ENCODE data around the gene CBFA2T2.
"Not testable (repeated sequence)": the region's sequence is repeated elsewhere in the genome, so short reads cannot be mapped to it uniquely, and the experiment has no call there.

The CBFA2T2 gene

DNA sequence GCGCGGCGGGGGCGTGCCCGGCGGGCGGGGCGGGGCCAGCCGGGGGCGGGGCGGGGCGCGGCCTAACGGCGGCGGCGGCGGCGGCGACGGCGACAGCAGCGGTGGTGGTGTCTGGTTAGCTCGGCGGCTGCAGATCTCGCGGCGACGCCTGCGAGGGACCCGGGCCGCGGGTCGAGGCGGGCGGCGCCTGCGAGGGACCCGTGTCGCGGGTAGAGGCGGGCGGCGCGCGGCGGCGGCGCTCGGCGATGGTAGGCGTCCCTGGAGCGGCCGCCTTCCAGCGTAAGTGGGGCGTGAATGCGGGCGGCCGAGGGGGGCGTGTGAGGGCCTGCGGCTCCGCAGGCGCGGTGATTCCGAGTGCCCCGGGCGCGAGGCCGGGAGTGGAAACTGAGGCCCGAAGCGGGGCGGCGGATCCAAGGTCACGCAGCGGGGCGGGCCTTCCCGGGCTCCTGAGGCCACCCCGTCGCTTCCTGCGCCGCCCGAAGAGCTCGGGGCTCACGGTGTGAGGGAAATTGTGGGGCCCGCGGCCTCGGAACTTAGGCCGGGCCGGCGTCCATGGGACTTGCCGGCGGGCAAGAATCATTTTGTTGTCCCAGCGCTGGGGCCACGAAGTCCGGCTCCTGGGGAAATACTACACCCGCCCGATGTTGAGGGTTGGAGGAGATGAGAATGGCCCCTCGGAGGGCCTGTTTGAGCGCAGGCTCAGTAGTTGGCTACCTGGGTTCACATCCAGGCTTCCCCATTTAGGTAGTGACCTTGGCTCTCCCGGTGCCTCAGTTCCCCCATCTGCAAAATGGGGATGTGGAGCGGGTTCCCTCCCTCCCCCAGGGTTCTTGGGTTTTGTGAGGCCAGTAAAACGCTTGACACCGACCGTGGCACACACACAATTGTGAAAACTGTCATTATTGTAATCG lies at the start of gene CBFA2T2:
Gene CBFA2T2 (plus strand): TSS at position 74 of the 911 bp plus-strand sequence. CDS start 172 bp downstream, at position 246.
- peak; percentile 65 for DNase-seq (ENCODE audit: low read depth)

DNA sequence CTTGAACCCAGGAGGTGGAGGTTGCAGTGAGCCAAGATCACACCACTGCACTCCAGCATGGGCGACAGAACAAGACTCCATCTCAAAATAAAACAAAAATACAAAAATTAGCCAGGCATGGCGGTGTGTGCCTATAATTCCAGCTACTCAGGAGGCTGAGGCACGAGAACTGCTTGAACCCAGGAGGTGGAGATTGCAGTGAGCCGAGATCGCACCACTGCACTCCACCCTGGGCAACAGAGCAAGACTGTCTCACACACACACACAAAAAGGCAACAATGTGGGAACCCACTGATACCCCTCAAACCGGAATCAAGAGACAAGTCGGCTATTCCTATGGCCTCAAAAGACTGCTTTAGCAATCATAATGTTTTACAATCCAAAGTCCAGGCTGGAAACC lies 49.3 kb upstream of the CBFA2T2 start:
- DNase-seq (ENCODE audit: low read depth), result not testable (repeated sequence)

DNA sequence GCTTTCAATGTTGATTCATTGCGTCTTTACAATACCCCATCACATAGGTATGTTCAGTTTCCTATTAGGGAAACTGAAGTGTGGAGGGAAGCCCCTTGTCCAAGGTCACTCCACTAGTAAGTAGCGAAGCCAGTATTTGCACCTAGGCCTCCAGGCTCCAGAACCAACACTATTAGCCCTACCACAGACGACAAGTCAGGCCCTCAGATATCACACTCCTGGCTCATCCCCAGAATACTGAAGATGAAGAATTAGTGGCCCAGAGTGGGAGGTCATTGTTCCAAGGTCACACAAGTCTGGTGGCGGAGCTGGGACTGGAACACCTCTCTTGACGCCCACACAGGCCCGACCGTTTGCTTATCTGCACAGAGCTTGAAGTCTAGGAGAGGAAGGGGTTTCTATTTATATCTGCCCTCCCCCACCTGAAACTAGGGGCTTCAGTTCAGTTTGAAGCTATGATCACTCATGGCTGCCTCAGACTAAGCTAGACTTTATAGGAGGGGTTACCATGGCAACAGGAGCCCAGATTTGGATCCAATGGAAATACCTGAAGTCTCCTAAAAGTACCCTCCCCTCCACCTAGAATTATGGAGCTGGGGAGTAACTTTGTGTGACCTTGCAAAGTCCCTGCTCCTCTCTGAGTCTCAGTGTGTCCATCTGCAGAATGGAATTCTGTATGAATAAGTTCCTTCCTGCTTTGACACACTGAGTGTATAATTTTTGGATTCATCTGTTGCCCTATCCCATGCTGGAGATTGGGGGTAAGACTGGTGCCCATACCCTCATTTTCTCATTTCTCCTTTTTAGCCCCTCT lies 48.5 kb upstream of the CBFA2T2 start:
- DNase-seq (ENCODE audit: low read depth), result no peak

DNA sequence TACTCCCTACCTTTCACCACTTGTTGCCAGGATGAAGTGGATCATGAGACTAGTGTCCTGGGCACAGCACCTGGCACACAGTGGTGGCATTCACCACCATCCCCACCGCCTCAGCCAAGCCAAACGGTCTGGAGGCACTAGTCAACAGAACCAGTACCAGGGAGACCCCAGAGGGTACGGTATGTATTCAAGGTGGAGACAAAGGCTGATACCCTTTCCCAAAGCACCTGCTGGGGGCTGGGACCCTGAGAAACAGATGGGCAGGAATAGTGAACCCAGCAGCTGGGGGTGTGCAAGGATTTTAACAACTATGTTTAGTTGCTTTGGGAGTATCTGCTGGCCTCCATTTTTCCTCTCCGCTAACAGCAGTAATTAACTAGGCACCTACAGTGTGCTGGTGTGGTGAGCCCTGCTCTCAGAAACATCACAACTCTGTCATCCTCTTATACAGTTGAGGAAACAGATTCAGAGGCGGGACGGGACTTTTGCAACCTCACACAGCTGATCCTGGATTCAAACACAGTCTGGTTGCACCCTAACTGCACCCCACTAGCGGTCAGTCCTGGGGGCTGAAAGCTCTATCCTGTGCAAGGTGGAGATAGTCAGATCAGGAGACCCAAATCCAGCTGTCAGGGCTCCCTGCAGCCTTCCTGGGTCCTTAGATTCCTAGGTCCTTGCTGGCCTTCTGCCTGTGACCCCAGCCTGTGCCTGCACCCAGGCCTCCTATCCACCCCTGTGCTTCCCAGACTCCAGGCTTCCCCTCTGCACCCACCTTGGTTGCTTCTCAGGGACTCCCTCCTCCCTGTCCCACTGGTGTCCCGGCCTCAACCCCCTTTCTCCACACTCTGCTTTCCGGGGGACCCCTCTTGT lies 47.5 kb upstream of the CBFA2T2 start:
- DNase-seq (ENCODE audit: low read depth), result no peak

DNA sequence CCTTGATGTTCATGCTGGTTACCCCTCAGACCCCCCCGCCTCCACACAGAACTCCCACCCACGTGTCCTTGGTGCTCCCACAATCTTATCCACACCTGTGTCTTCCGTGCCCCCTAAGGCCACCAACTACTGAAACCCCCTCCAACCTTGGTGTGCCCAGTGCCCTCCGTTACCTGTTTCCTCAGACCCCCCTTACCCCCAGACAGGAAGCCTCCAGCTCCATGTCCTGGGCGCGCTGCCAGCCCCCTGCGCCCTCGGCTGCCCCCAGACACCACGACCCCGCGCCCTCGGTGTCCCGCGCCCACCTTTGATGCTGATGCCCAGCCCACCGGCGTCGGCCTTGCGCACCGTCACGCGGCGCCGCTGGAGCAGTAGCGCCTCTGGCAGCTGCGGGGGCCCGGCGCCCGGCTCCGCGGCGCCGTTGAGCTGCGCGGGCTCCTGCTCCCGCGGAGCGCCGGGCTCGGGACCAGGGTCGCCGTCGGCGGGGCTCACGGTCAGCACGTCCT lies 46.8 kb upstream of the CBFA2T2 start:
- DNase-seq (ENCODE audit: low read depth), result no peak

DNA sequence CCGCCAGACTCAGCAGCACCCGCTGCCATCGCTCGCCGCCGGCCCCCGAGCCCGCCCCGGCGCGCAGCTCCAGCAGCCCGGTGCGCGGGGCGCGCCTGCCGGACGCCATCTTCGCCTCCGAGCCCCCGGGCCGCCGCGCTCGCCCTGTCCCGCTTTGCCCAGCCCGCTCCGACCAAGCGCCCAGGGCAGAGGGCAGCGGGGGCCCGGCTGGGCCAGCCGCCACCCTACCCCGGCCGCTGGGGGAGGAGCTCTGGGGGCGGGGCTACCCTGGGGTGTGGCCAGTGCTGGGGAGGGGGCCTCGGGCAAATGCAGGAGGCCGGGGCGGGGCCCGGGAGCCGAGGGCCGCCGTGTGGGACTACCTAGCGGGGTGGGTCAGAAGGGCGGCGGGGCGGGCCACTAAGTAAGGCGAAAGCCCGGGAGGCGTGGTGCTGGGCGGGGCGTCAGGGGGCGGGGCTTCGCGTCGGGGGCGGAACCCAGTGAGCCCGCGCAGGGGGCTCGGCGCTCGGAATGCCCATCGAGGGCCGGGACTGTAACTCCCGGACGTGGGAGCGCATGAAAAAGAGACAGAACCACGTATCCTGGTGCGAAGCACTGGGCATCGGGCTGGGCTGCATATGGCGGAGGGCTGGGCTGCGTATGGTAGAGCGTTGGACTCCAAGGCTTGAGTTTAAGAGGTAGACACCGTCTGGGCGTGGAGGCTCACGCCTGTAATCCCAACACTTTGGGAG lies 46.2 kb upstream of the CBFA2T2 start, which contains the start of gene SNTA1:
Gene SNTA1 (minus strand): TSS at position 252 of the 728 bp plus-strand sequence. CDS start 143 bp downstream, at position 109.
- DNase-seq (ENCODE audit: low read depth), result peak; percentile 79

DNA sequence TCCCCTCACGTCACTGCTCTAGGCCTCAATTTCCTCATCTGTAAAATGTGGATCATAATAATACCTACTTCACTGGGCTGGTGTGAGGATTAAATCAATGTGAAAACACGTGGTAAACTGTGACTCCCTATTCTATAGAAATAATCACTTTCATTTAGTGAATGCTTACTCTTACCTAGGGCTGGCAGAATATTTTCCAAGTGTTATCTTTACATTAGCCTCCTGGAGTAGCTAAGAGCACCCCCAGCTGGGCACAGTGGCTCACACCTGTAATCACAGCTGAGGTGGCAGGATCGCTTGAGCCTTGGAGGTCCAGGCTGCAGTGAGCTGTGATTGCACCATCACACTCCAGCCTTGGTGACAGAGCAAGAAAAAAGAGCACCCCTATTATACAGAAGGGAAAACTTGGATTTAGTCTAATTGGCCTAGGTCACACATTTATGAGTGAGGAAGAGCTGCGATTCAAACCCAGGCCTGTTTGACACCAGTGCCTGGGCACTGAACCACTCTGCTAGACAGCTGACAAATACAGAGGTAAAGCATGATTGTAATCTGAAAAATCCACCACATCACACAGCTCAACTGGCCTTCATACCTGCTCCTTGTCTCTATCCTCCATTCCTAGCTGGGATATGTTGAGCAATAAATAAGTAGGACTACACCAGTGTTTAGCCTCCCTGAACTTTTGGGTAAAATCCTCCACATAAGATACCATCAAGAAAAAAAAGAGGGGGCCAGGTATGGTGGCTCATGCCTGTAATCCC lies 44.9 kb upstream of the CBFA2T2 start:
- DNase-seq (ENCODE audit: low read depth), result no peak

DNA sequence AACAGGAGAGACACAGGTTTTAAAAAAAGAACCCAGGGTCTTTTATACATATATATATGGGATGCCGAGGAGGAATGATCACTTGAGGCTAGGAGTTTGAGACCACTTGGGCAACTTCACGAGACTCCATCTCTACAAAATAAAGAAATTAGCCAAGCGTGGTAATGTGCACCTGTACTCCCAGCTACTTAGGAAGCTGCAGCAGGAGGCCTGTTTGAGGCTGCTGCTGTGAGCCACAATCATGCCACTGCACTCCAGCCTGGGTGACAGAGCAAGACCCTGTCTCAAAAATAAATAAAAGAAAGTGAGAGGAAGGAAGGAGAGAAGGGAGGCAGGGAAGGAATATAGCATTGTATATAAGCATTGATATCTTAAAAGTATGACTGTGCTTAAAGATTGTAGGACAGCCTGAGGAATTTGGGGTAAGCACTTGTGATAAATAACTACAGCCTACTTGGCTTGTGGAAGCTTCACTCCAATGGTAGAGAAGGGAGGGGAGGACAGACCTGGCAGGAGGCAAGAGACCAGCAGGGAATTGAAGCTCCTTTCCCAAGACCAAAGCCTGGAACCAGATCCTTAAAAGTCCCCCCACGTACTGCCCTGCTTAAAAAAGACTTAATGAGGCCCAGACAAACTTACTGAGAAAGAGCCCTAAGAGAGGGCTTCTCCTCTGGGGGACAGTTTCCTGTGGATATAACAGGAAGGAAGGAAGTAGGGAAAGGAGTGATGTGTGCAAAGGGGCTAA lies 43.8 kb upstream of the CBFA2T2 start:
- DNase-seq (ENCODE audit: low read depth), result no peak

DNA sequence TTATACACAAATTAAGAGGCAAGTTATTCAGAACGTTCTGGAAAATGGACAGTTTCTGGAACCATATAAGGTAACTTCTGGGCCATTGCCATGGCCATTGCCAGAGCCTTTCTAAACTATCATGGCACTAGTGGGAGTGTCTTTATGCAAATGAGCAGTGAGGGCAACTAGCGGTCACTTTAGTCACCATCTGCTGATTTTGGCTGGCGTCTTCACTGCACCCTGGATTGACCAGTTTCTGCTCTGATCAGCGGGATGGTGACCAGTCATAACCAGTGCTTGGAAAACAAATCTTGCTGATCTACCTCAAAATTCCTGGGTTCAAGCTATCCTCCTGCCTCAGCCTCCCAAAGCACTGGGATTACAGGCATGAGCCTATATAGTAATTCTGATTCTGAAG lies 39.0 kb upstream of the CBFA2T2 start:
- no peak for DNase-seq (ENCODE audit: low read depth)

DNA sequence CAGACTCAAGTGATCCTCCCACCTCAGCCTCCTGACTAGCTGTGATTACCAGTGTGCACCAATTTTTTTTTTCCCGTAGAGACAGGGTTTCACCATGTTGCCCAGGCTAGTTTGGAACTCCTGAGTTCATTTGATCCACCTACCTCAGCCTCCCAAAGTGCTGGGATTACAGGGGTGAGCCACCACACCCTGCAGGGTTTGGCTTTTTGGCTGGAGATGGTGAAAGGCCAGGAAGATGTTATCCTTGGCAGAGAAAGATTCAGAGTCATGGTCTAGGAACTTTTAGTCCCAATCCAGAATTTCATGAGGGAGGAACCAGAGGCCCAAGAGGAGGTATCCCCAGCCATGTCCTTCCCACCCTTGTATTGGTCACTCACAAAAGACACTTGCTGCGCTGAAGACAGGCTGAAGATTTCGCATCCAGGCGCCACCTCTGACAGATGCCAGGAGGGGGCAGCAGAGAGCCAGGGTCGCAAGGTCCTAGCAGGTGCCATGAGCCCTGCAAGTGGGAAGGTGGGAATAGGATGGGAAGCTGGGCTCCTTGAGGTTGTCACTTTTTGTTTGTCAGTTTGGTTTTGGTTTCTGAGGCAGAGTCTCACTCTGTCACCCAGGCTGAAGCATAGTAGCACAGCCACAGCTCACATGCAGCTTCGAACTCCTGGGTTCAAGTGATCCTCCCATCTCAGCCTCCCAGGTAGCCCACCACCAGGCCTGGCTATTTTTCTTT lies 32.8 kb upstream of the CBFA2T2 start:
- peak; percentile 62 for DNase-seq (ENCODE audit: low read depth)

DNA sequence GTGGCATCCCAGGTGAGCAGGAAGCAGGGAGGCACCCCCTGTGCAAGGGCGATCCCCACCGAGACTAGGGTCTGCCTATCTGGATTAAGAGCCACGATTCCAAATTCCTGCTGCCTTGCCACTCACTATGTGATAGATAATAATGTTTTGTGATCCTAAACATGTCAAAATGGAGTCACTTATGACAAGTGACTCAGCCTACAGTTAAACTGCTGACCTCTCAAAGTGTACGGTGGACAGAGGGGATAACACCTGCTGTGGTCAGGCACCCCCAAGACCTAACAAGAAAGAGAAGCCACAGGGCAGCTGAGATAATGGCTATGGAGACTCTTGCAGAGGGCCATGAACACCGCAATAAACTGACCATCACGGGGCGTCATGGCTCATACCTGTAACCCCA lies 30.3 kb upstream of the CBFA2T2 start:
- DNase-seq (ENCODE audit: low read depth), result no peak

DNA sequence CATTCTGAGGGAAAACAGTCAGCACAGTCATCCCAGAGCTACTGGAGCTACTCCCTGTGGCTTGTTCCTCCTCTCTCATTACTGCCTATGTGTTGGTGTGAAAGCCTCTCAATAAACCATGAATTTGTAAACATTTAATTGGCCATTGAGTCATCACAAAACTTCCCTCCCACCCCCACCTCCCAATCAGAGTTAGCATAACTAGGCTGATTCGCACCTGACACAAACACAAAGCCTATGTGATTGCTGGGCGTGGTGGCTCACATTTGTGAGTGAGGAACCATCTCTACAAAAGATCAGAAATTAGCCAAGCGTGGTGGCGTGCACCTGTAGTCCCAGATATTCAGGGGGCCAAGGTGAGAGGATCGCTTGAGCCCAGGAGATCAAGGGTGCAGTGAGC lies 29.2 kb upstream of the CBFA2T2 start:
- no peak for DNase-seq (ENCODE audit: low read depth)

DNA sequence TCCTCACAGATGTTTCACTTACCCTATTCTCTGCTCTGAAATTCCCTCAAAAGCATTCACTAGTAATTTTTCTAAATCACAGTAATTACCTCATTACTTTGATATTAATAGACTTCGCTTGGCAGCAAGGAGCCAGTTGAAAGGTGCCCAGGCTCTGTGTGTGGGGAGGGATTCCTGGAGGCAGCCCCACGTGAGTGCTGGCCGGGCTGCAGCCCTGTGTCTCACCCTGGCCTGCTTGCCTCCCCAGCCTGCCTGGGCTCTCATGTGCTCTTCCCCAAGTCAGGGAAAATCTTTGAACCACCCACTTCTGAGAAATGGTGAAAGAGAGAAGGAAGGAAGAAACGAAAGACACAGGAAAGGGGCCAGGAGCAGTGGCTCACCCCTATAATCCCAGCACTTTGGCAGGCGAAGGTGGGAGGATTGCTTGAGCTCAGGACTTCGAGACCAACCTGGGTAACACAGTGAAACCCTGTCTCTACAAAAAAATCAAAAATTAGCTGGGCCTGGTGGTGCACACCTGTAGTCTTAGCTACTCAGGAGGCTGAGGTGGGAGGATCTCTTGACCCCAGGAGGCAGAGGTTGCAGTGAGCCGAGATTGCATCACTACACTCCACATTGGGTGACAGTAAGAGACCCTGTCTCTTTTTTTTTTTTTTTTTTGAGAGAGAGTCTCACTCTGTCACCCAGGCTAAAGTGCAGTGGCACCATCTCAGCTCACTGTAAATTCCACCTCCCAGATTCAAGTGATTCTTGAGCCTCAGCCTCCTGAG lies 26.4 kb upstream of the CBFA2T2 start:
- no peak for DNase-seq (ENCODE audit: low read depth)

DNA sequence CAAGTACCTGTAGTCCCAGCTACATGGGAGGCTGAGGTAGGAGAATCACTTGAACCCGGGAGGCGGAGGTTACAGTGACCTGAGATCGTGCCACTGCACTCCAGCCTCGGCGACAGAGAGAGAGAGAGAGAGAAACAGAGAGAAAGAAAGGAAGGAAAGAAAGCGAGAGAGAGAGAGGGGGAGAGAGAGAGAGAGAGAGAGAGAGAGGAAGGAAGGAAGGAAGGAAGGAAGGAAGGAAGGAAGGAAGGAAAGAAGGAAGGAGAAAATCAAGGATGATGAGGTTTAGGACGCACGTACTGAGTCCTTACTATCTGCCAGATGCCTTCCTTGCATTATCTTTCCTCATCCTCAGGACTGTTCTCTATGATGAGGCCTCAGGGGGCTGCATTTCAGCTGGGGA lies 25.1 kb upstream of the CBFA2T2 start:
- DNase-seq (ENCODE audit: low read depth), result not testable (repeated sequence)

DNA sequence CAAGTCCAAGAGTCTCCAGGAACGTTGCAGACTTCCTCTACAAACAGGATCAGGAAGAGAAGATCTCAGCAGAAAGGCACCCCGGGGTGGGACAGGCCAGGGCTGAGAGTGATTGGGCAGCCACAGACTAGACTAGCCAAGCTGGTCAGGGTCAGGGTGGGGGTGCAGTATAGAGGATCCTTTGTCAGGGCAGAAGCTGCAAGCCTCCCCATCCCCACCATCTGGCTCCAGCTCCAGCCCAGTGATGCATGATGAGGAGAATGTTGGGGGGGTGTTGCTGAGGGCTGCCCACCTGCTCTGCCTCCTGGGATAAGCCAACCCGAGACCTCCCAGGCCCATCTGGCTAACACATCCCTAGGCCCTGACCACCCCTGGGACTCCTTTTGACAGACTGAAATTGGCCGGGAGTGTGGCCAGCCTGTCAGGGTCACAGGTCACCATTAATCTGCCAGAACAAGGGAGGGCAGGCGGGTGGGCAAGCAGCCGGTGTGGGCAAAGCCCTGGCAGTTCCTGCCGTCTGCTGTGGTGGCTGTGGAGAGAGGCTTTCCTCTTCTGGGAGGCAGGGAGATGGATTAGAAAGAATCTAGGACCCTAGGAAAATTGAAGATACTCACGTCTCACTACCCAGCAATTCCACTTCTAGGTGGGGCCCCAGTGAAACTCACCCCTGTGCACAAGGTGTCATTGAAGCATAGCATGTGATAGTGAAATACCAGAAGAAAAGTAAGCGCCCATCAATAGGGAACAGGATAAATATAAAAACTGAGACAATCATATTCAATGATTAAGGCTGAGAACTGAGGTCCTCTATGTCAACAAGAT lies 24.2 kb upstream of the CBFA2T2 start:
- DNase-seq (ENCODE audit: low read depth), result no peak

DNA sequence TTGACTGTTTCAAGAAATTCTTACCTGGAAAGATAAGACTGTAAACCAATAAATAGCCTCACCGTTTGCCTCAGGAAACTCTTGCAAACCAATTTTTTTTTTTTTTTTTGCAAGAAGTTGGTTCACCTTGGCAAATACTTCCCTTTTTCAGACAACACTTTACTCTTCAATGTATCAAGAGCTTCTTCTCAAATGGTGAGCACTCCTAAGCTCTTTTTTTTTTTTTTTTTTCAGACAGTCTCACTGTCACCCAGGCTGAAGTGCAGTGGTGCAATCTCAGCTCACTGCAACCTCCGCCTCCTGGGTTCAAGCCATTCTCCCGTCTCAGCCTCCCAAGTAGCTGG lies 23.6 kb upstream of the CBFA2T2 start:
- DNase-seq (ENCODE audit: low read depth), result no peak

DNA sequence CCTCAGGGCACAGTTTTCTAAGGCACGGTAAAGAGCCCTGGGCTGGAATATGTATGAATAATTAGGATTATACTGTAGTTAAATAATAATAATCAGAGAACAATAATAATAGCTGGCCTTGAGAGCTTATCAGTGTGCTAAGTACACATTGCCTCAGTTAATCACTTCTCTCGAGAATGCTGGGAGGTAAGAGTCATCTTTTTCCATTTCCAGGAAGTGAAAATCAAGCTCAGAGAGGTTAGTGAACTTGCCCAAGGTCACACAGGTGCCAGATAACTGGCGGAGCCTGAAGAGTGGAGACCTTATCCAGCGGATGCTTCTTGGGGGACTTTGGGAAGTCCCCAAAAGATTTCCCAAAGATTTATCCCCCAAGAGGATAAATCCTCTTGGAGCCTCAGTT lies 19.4 kb upstream of the CBFA2T2 start:
- no peak for DNase-seq (ENCODE audit: low read depth)
